ENCODE data around the gene TNNT1.
"Not testable (repeated sequence)": the region's sequence is repeated elsewhere in the genome, so short reads cannot be mapped to it uniquely, and the experiment has no call there.

TNNT1 gene

GRCh38 chr19:55160986-55161365 lies 12.0 kb upstream of the TNNT1 start:
- H3K4me3 ChIP-seq, result no peak overlapping the region
- no peaks in the 10 kb centered on the region for H3K36me3 ChIP-seq (ENCODE audit: insufficient read depth, low read length)
- no peak for TF ChIP-seq FOXP2 (optimal IDR thresholded peaks at IDR 0.05; ENCODE audit: control extremely low read depth, extremely low read length, insufficient read depth)
- no peak for TF ChIP-seq POLR2AphosphoS5 (IDR thresholded peaks at IDR 0.05; ENCODE audit: borderline replicate concordance, low read depth, low read length)
- no peak for TF ChIP-seq EZH2 (IDR thresholded peaks at IDR 0.05)
- H3K9ac ChIP-seq (ENCODE audit: insufficient read length), result no peak overlapping the region
- H3K9me3 ChIP-seq (ENCODE audit: low read depth, low read length), result no peaks in the 10 kb centered on the region
- no peak for DNase-seq (ENCODE audit: low read depth, low spot score)
- no peak overlapping the region for H3K27ac ChIP-seq

DNA sequence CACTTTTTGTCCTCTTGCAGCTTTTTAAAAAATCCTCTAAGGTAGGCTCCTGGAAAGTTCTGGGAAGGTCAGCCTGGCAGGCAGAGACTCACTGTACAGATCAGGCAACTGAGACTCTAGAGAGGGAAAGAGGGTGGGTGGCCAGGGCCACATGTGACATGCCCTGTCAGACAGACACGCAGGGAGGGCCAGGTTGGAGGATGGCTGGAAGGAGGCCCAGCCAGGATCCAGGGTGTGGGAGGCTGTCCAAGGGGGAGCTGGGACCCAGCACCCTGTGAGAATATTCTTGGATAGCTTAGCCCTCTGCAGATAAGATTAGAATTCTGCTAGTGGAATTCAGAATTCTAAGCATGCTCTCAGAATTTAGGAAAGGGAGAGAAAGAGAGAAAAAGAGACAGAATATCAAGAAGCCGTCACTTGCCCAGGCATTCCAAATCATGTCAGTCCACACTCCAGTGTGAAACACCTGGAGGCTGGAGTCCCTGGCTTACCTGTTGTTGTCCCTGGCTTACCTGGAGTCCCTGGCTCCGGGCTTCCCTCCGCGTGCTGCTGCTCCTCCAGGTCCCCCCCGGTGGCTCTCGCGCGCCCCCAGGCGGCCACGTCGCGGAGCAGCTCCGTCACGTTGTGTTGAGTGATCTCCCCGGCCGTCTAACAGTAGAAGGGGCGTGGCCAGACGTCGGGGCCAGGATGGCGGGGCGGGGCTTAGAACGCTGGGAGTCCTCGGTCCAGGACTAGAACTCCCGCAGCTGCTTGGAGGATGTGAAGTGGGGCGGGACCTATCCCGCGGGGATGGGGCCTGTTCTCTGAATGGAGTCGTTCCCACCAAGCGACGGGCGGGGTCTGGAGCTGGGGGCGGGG lies 11.4 kb upstream of the TNNT1 start:
- no peak for DNase-seq (ENCODE audit: low read depth, low spot score)
- Histone ChIP-seq H3K9ac (ENCODE audit: insufficient read length) (peak overlapping the region; percentile 51), H3K36me3 (ENCODE audit: insufficient read depth, low read length) (no peaks in the 10 kb centered on the region), H3K4me3 (peak overlapping the region; percentile 61), H3K9me3 (ENCODE audit: low read depth, low read length) (no peaks in the 10 kb centered on the region), H3K27ac (no peak overlapping the region)
- no peak for TF ChIP-seq POLR2AphosphoS5 (IDR thresholded peaks at IDR 0.05; ENCODE audit: borderline replicate concordance, low read depth, low read length)
- peak; percentile 59 for TF ChIP-seq FOXP2 (optimal IDR thresholded peaks at IDR 0.05; ENCODE audit: control extremely low read depth, extremely low read length, insufficient read depth)
- TF ChIP-seq EZH2 (IDR thresholded peaks at IDR 0.05), result no peak

GRCh38 chr19:55158848-55159749 lies 10.1 kb upstream of the TNNT1 start:
- no peak for TF ChIP-seq EZH2 (IDR thresholded peaks at IDR 0.05)
- no peak for TF ChIP-seq POLR2AphosphoS5 (IDR thresholded peaks at IDR 0.05; ENCODE audit: borderline replicate concordance, low read depth, low read length)
- TF ChIP-seq FOXP2 (optimal IDR thresholded peaks at IDR 0.05; ENCODE audit: control extremely low read depth, extremely low read length, insufficient read depth), result no peak
- no peak for DNase-seq (ENCODE audit: low read depth, low spot score)
- H3K4me3 ChIP-seq, result no peak overlapping the region

GRCh38 chr19:55158423-55158822 lies 9.4 kb upstream of the TNNT1 start:
- no peak for DNase-seq (ENCODE audit: low read depth, low spot score)
- Histone ChIP-seq H3K9ac (ENCODE audit: insufficient read length) (no peak overlapping the region), H3K36me3 (ENCODE audit: insufficient read depth, low read length) (no peaks in the 10 kb centered on the region; the same call in 1 of the 2 replicates), H3K27ac (peak overlapping the region; percentile 19; the same call in 1 of the 2 replicates), H3K9me3 (ENCODE audit: low read depth, low read length) (no peaks in the 10 kb centered on the region), H3K4me3 (no peak overlapping the region)
- TF ChIP-seq EZH2 (IDR thresholded peaks at IDR 0.05) (no peak), FOXP2 (optimal IDR thresholded peaks at IDR 0.05; ENCODE audit: control extremely low read depth, extremely low read length, insufficient read depth) (no peak), POLR2AphosphoS5 (IDR thresholded peaks at IDR 0.05; ENCODE audit: borderline replicate concordance, low read depth, low read length) (no peak)

More at GRCh38 chr19:55158848-55159749, 10.1 kb upstream of the TNNT1 start:
- Histone ChIP-seq H3K27ac (peak overlapping the region; percentile 19; the same call in 1 of the 2 replicates), H3K9me3 (ENCODE audit: low read depth, low read length) (no peaks in the 10 kb centered on the region), H3K36me3 (ENCODE audit: insufficient read depth, low read length) (no peaks in the 10 kb centered on the region), H3K9ac (ENCODE audit: insufficient read length) (no peak overlapping the region)

DNA sequence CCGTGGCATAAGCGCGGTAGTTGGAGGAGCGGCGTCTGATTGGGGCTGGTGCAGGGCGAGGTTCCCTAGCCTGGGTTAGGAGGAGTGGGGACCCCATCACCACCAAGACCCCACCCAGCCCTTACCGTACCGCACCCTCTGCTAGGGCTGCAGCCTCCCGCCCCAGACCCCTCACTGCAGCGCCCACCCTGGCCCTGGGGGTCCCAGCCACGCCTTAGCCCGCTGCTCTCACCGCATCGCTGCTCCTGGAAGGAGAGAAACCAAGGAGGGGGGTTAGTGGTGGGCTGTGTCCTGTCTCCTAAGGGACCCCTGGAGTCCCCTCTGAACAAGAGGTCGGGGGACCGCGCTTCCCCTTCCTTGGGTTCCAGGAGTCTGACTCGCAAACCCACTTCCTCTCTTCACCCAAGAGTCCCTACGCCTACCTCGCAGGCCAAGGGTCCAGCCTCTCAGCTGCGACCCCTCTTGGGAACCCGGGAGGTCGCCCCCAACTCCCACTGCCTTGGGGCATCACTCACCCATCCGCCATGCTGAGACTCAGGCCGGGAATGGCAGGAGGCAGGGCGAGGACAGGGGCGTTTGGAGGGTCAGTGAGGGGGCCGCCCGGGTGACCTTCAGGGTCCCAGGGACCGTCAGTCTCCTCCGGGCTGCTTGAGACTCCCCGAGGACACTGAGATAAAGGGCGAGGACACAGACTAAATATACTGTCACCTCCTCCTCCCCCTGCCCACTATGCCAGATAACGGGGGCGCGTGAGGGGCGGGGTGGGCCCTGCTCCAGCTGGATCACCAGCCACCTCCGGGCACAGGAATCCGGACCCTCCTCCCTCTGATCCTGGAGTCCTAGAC lies 8.3 kb upstream of the TNNT1 start, which contains the start of gene TNNI3:
TNNI3 (minus strand) TSS at position 669 of the 845 bp plus-strand sequence; CDS start at position 526, 143 bp downstream.
- H3K27ac ChIP-seq, result peak within 1 kb of the TSS; percentile 31
- H3K36me3 ChIP-seq (ENCODE audit: insufficient read depth, low read length), result peaks cover 5% of the 10 kb centered on the region; the same call in 1 of the 2 replicates
- H3K9ac ChIP-seq (ENCODE audit: insufficient read length), result no peak within 1 kb of the TSS
- H3K4me3 ChIP-seq, result peak within 1 kb of the TSS; percentile 86
- no peak for DNase-seq (ENCODE audit: low read depth, low spot score)
- TF ChIP-seq FOXP2 (optimal IDR thresholded peaks at IDR 0.05; ENCODE audit: control extremely low read depth, extremely low read length, insufficient read depth), result no peak
- no peak for TF ChIP-seq POLR2AphosphoS5 (IDR thresholded peaks at IDR 0.05; ENCODE audit: borderline replicate concordance, low read depth, low read length)
- no peak for TF ChIP-seq EZH2 (IDR thresholded peaks at IDR 0.05)
- H3K9me3 ChIP-seq (ENCODE audit: low read depth, low read length), result no peaks in the 10 kb centered on the region; the same call in 1 of the 2 replicates

DNA sequence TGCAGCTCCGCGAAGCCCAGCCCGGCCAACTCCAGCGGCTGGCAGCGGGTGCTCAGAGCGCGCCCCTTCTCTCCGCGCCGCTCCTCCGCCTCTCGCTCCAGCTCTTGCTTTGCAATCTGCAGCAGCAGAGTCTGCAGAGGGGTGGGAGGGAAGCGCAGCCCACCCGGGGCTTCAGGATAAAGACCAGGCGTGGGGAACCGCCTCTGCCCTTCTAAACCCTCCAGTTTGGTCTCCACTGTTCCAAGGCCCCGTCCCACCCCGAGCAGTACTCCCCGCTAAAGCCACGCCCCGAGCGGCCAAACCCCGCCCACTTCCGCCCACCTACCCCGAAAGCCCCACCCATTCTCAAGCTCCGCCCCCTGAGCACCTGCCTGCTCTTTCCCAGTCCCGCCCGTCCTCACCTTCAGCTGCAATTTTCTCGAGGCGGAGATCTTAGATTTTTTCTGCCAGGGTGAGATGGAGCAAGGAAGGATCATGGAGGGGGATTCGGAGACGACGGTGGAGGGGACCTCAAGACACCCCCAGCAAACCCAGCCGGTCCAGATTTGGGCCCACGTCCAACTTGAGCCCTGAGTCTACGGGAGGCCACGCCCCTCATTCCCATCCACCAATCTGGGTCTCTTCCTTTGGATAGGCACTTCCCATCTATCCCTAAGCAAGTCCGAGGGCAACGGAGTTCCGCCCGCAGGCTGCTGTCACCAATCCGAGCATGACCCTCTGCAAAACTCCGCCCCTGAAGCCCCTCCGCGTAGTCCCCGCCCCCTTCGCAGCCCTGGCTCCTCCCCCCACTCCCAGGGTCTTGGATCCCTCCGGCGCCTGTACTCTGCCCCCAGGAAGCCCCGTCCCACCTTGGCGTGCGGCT lies 7.4 kb upstream of the TNNT1 start:
- Histone ChIP-seq H3K9ac (ENCODE audit: insufficient read length) (peak overlapping the region; percentile 66), H3K4me3 (peak overlapping the region; percentile 86), H3K36me3 (ENCODE audit: insufficient read depth, low read length) (peaks cover 9% of the 10 kb centered on the region)

DNA sequence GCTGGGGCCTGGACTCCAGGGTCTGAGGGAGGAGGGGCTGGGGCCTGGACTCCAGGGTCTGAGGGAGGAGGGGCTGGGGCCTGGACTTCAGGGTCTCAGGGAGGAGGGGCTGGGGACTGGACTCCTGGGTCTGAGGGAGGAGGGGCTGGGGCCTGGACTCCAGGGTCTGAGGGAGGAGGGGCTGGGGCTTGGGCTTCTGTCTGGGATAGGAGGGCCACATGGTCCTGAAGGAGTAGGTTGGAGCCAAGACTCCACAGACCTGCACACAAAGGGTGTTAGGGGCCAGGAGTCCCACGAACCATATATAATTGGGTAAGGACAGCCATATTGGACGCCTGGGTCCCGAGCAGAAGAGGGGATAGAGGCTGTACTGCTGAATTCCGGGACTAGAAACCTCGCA lies 6.8 kb upstream of the TNNT1 start:
- H3K36me3 ChIP-seq (ENCODE audit: insufficient read depth, low read length), result peaks cover 11% of the 10 kb centered on the region
- not testable (repeated sequence) for H3K27ac ChIP-seq; H3K9me3 ChIP-seq (ENCODE audit: low read depth, low read length); DNase-seq (ENCODE audit: low read depth, low spot score)
- peak overlapping the region; percentile 66 for H3K9ac ChIP-seq (ENCODE audit: insufficient read length)
- H3K4me3 ChIP-seq, result peak overlapping the region; percentile 86

More for the DNA sequence above, 7.4 kb upstream of the TNNT1 start:
- H3K9me3 ChIP-seq (ENCODE audit: low read depth, low read length), result no peaks in the 10 kb centered on the region; the same call in 1 of the 2 replicates
- no peak overlapping the region for H3K27ac ChIP-seq
- TF ChIP-seq POLR2AphosphoS5 (IDR thresholded peaks at IDR 0.05; ENCODE audit: borderline replicate concordance, low read depth, low read length) (peak; percentile 58), FOXP2 (optimal IDR thresholded peaks at IDR 0.05; ENCODE audit: control extremely low read depth, extremely low read length, insufficient read depth) (no peak), EZH2 (IDR thresholded peaks at IDR 0.05) (no peak)
- DNase-seq (ENCODE audit: low read depth, low spot score), result peak; percentile 85

Measured in SK-N-MC (cell line).